HG03095 (cell line): Measurements from ENCODE around the gene CALCOCO2.
"Not testable (repeated sequence)": the region's sequence is repeated elsewhere in the genome, so short reads cannot be mapped to it uniquely, and the experiment has no call there.

Experiments
- ATAC-seq: cut with Tn5 transposase; IDR thresholded peaks from one replicate; pipeline ENCODE4 v1.9.1; 2021; ENCODE audit warnings: moderate library complexity; ENCODE audit not compliant: unreplicated experiment

Gene CALCOCO2

DNA sequence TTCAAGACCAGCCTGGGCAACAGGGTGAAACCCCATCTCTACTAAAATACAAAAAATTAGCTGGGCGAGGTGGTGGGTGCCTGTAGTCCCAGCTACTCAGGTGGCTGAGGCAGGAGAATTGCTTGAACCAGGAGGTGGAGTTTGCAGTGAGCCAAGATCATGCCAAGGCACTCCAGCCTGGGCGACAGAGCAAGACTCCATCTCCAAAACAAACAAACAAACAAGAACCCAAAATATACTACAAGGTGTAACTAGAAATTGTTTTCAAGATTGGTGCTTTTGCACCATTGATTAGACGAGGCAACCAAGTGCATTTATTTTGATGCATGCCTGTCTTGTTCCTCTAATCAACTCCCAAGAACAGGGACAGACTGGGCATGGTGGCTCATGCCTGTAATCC is 41.6 kb downstream of the CALCOCO2 start:
- ATAC-seq = not testable (repeated sequence)

DNA sequence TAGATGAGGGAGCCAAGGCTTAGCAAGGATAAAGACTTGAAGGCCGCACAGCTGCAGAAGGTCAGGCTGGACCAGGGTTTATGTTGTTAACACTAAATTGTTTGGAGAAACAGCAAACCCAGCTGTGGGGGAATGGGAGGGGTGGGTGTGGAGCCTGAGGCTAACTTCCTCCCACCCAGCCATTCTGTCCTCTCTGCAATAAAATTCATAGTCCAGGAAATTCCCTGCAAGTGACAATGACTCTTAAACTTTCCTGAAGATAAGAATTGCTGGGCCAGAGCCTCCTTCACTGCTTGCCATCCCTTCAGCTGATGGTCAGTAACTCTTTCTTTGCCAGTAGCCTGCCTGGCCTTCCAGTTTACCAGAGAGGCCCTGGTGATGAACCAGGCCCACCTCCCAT is 42.4 kb downstream of the CALCOCO2 start:
- ATAC-seq = no peak

DNA sequence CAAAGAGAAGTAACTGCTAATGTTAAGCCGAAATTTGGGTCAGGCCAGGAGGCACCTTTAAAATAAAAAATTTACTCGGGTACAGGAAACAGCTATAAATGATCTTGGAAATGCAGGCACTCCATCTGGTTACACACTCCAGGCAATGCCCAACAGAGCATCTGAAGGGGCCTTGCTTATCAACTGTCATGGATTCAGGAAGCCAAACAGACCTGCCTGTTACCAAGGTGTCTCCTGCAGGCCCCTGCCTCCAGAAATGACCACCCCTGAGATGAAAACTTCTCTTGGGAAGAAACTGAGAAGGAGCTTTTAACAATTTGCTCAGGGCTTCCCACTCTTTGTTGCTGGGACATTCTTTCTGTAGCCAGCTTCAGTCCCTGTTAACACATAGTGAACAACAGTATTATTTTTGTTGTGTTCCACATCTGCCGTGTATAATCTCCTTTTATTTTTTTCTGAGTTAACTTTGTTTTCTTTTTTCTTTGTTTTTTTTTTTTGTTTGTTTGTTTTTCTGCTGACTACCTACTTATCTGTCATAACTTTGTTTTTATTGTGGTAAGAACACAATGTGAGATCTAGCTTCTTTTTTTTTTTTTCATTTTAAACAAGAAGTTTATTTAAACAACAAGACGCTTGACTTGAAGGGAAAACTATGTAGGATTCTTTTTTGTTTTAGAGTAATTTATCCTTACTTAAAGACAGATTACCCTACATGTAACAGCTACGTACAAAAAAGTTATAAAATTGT is 43.0 kb downstream of the CALCOCO2 start:
- ATAC-seq = no peak

DNA sequence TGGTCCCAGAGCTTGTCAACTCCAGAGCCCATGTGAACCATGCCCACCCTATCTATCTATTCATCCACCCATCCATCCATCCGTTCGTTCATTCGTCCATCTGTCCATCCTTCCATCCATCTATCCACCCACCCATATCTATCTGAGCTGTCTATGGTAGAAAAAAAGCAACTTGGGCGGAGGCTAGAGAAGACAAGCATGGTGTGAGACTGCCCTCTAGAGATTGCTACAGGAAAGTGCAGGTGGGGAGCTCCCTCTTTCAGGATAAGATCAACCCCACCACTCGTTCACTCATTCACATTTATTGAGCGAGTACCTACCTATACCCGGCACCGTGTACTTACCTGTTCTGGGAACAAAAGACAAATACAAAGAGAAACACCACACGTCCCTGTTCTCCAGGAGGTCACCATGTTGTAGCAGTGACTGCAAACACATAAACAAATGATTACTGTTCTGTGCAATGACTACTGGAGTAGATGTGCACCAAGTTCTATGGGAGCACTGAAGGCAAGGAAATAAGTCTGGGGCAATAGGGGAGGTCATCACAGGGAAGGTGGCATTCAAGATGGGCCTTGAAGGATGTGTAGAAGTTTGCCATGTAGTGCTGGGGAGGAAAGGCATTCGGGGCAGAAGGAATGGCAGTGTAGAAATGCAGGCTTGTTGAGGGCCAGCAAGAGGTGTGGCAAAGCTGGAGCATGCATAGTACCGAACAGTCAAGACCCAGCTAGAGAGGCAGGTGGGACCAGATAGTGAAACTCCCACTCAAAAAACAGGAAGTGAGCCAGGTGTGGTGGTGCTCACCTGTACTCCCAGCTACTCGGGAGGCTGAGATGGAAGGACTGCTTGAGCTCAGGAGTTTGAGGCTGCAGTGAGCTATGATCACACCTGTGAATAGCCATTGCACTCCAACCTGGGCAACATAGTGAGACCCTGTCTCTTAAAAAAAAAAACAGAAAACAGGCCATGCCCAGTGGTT is 48.4 kb downstream of the CALCOCO2 start:
- ATAC-seq = no peak

DNA sequence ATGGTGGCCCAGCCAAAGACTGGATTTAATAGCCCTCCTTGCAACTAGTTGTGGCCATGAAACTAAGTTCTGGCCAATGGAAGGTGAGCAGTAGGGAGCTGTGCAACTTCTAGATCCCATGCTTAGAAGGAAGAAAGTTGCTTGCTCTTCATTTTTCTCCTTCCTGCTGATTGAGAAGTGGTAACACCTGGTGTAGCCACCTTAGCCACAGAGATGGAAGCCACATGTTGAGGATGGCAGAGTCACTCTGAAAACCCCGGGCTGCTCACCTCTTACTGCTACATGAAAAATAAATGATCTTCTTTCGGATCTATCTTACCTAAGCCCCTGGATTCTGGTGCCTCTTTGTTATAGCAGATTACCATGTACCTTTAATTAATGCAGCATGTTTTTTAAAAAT is 51.4 kb downstream of the CALCOCO2 start:
- no peak for ATAC-seq

DNA sequence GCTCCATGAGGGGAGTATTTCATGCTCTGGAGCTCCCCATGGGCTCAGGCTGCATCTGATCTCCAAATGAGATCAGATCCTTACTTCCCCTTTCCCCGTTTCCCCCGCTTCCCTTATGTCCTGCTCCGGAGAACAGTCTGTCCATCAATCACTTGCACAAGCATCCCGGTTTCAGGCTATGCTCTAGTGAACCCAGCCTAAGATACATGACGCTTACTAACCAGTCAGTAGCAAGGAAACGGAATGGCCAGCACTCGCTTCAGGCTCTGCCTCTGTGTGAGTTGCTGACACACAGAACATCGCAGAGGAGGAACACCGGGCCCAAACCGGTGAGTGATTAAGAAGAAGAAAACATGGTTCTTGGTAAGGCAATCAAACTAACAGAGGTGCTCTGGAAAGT is 52.3 kb downstream of the CALCOCO2 start:
- ATAC-seq = no peak

DNA sequence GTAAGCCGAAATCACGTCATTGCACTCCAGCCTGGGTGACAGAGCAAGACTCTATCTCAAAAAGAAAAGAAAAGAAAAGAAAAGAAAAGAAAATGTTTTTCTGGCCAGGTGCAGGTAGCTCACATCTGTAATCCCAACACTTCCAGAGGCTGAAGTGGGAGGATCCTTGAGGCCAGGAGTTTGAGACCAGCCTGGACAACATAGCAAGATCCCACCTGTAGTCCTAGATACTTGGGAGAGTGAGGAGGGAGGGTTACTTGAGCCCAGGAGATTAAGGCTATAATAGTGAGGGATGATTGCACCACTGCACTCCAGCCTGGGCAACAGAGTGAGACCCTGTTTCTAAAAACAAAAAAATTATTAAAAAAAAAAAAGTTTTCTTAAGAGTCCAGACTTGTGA is 59.3 kb downstream of the CALCOCO2 start:
- ATAC-seq = no peak

DNA sequence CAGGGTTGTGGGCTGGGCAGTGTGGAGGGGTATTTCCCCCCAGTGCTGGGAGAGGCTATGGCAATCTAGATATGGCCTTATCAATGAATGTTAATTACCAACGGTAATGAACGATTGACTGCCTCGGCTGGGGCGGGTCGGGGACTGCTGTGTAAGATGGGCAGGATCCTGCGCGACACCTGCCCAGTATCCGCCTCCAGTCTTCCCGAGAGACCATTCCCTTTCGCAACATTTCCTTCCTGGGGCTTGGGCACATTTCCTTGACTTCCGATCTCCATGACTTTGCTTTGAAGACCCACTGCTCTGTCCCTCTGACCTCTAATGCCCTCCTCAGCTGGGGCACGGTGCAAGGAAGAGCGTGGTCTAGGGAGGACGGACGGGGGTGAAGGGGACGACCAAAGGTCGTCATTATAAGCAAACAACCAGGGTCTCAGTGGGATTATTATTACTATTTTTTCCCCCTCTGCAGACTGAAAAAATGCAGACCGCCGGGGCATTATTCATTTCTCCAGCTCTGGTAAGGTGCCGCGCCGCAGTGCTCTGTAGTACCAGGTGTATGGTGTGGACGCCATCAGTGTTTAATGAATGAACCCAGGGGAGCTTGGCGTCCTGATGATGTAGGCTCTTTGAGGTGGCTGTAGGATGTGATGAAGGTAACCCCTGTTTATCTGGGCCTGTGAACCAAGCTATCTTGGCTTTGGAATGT is 62.3 kb downstream of the CALCOCO2 start:
- ATAC-seq = no peak

DNA sequence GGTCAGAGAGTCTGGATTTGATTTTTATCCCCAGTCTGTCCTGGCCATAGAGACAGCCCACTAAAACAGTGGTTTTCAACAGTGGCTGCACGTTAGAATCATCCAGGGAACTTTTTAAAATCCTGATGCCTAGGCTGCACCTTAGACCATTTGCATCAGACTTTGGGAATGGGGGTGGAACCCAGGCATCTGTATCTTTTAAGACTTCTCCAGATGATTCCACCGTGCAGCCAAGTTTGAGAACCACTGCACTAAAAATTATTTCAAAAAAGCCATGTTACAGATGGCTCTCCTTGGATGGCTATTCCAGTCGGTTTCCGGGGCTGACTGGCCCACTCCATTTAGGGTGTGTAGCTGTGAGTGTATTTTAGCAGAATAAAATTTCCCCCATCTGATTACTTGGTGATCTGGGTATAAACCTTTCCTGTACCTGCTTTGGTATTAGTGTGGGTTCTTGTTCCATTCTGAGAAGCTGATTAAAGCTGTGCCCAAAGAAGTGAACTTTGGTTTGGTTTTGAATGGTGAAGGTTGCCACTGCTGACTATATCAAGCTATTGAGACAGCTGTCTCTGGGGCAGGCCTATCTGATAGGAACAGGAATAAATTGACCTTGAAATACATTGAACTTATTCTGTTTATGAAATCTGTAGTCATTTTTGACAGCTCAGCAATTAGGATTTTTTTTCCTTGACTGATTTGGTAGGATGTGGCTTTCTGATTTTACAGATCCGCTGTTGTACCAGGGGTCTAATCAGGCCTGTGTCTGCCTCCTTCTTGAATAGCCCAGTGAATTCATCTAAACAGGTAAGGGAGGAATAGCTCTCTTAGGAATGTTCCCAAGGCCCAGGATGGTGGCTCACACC is 63.0 kb downstream of the CALCOCO2 start:
- no peak for ATAC-seq

DNA sequence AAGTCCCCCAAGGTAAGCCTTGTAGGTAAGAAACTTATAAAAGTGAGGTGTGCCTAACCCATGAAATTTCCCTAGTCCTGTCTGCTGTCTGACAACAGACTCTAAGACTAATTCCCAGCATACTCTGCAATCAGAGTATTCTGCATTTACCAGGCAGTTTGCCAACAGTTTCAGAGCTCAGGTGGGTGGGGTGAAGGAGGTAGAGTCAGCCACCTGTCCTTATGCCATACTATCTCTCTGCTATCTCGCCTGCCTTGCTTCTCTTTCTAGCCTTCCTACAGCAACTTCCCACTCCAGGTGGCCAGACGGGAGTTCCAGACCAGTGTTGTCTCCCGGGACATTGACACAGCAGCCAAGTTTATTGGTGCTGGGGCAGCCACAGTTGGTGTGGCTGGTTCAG is 64.1 kb downstream of the CALCOCO2 start:
- ATAC-seq = no peak

DNA sequence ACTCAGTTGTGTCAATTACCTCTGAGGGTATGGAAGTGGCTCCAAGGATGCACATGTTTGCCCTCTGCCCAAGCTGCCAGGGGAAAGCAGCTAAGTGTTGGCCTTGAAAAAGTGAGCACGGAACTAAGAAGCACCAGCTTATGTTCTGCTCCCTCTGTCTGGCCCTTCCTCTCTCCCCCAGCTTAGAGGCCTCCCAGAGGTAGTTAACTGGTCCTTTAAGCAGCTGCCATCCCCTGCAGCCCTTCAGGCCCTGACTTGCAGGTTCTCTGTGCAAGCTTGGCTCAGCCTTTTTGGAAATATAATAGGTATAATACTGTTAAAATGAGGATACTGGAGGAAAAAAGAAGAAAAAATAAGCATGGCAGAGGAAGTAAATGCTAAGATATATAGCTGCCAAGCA is 70.4 kb downstream of the CALCOCO2 start:
- ATAC-seq = no peak

DNA sequence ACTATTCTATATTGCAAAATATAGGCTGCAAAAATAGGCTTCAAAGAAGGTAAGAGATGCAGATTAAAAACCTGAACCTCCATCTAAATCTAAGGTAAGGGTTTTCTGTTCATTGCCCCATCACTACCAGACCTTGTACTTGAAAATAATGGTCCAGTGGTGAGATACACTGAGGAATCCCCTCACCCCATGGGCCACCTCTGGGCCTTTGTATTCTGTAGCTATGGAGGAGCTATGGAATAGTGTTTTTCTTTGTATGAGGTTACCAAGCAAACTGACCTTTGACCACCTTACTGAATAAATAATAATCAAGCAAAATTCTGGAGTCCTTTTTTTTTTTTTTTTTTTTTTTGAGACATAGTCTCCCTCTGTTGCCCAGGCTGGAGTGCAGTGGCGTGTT is 72.6 kb downstream of the CALCOCO2 start:
- no peak for ATAC-seq

DNA sequence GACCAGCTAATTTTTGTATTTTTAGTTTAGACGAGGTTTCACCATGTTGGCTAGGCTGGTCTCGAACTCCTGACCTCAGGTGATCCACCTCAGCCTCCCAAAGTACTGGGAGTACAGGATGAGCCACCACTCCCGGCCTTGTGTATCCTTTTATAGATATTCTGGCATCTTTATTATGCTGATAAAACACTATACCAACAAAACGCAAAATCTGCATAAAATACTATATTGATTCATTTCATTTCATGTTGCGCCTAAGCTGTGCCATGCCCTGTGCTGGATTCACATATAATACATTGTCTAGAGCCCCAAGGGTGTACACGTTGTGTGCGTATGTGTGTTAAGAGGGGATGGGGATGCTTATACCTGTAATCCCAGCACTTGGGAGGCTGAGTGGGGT is 73.6 kb downstream of the CALCOCO2 start:
- ATAC-seq = no peak

DNA sequence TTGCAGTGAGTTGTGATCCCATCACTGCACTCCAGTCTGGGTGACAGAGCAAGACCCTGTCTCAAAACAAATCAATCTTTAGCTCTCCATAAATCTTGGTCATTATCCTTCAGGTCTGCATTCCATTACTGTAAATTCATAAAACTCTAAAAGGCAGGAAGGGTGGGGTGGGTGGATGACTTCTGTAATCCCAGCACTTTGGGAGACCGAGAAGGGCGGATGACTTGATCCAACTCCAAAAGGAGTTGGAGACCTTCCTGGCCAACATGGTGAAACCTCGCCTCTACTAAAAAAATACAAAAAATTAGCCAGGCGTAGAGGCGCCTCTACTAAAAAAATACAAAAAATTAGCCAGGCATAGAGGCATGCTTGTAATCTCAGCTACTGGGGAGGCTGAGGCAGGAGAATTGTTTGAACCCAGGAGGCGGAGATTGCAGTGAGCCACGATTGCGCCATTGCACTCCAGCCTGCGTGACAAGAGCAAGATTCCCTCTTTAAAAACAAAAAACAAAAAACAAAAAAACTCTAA is 75.2 kb downstream of the CALCOCO2 start:
- no peak for ATAC-seq

DNA sequence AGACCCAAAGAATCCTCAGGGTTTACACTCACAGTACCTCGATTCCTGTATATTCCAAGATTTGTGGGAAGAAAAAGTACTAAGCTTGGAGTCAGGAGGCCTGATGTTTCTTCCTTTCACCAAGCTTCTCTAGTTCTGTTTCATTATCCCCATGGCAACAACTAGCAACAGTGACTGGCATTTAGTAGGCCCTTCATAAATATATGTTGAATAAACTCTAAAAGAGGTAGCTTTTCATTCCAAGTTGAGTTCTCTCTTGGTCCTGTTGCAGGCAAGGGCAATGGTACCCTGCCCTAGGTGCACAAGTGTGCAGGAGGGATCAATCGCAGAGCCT is 76.8 kb downstream of the CALCOCO2 start:
- ATAC-seq = no peak

DNA sequence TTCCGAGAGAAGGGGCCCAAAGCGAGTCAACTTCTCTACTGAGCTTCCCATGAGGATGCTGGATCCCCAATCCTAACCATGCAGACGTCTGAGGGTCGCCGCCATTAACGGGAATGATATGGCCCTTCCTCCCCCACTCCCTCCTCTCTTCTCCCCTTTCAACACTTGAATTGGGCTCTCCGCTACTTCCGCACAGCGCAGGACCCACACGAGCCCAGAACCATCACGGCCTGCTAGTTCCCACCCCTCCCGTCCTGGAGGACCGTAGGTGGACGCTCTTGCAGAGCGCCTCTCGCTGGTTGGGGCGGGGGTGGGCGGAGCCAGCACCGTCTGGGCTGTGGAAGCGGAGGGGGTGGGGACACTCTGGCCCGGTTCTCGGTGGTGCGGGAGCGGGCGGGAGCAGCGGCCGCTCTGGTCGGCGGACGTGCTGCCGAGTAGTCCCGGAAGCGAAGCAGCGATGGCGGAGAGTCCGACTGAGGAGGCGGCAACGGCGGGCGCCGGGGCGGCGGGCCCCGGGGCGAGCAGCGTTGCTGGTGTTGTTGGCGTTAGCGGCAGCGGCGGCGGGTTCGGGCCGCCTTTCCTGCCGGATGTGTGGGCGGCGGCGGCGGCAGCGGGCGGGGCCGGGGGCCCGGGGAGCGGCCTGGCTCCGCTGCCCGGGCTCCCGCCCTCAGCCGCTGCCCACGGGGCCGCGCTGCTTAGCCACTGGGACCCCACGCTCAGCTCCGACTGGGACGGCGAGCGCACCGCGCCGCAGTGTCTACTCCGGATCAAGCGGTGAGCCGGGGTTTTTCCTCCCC is 77.4 kb downstream of the CALCOCO2 start, which contains the start of gene UBE2Z:
TSS of gene UBE2Z (plus strand) at position 361 of the 797 bp plus-strand sequence. CDS start at position 458, 97 bp downstream.
- peak; percentile 71 for ATAC-seq

DNA sequence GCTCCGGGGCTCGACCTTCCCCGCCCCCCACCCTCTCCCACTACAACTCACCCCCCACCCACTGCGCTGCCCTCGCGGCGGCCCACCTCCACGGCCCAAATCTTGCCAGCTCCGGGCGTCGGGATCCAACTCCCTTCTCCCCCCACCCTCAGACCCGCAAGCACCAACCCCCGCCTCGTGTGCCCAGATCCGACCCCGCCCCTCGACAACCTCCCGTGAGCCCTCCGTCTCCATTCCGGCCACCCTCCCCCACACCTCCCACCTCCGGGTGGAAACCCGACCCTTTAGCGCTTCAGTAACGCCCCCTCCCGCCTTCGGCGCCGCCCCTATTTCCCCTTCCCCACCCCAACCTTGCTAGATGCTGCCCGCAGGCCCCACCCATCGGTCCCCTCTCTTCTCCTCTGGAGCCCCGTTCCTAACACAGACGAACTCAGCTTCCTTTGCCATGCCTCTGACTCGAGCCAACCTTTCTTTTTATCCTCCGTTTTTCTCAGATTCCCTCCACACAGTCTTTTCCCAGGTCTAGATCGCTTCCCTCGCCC is 78.1 kb downstream of the CALCOCO2 start:
- ATAC-seq = peak; percentile 35

DNA sequence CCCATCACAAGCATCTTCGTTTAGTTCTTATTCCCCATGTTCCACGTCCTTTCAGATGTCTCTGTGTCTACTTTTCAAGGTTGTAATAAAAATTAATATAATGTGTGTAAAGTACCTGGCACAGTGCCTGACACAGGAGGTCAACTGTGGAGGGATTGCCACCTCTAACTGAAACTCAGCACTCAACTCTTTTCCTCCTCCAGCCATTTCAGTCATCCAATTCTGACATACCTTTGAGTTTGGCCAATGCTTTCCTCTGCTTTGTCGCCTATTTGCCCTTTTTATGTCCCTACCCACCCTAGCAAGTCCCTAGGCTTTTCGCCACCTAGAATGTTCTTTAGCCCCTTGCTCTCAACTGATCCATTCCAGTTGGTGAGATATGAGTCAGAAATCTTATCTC is 78.9 kb downstream of the CALCOCO2 start:
- ATAC-seq = no peak

DNA sequence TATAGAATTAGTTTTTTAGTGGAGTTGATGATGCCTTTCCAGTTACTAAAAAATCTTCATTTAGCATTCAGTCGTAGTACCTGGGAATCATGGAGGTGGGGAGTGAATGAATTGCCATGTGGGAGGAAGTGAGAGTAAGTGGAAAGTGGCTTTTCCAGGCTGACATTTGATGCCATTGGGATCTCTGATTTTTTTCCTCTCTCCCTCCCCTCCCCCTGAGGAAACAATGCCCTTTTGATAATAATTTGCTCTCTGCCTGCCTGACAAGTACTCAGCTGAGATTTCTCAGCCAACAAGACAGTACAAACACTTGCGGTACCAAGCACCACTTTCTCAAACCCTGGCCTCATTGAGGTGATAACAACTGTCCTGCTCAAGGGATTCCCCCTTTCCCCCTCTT is 79.5 kb downstream of the CALCOCO2 start:
- no peak for ATAC-seq
